AG10803 (cell line): ENCODE data around the gene STRN3.
A peak's percentile ranks its signal among the peaks of the same experiment; 100 is the strongest.
"Not testable (repeated sequence)": the region's sequence is repeated elsewhere in the genome, so short reads cannot be mapped to it uniquely, and the experiment has no call there.

Experiments used
- DNase-seq: peaks from one replicate; pipeline ENCODE4 v3.0.0; 2010; ENCODE audit warnings: low read depth
- H3K4me3 ChIP-seq: 2 replicates; pipeline ENCODE4 v1.5.1; 2011; ENCODE audit warnings: mild to moderate bottlenecking, low read length, control low read depth
- CTCF ChIP-seq: conservative IDR thresholded peaks from 2 replicates; pipeline ENCODE4 v1.5.1; 2011; ENCODE audit warnings: mild to moderate bottlenecking, low read length, control low read depth, inconsistent platforms

Gene STRN3

GRCh38 chr14:30980980-30981379 lies 45.2 kb downstream of the STRN3 start:
- no peak for DNase-seq
- no peak overlapping the region for H3K4me3 ChIP-seq
- TF ChIP-seq CTCF = no peak

- peak; percentile 68 for TF ChIP-seq CTCF
- peak; percentile 80 for DNase-seq
- H3K4me3 ChIP-seq = not testable (repeated sequence)
These were observed 46.0 kb downstream of the STRN3 start for GRCh38 chr14:30980106-30980704.

- no peak for DNase-seq
- TF ChIP-seq CTCF = no peak
These were observed 48.4 kb downstream of the STRN3 start for GRCh38 chr14:30977752-30978151.

GRCh38 chr14:30974628-30975027 lies 51.6 kb downstream of the STRN3 start:
- TF ChIP-seq CTCF = no peak
- H3K4me3 ChIP-seq = no peak overlapping the region
- DNase-seq = peak; percentile 32

More at GRCh38 chr14:30977752-30978151, 48.4 kb downstream of the STRN3 start:
- no peak overlapping the region for H3K4me3 ChIP-seq

GRCh38 chr14:30972882-30973582 lies 53.1 kb downstream of the STRN3 start:
- no peak overlapping the region for H3K4me3 ChIP-seq
- DNase-seq = no peak

GRCh38 chr14:30972036-30972732 lies 54.0 kb downstream of the STRN3 start:
- DNase-seq, H3K4me3 ChIP-seq: not testable (repeated sequence)

More at GRCh38 chr14:30972882-30973582, 53.1 kb downstream of the STRN3 start:
- no peak for TF ChIP-seq CTCF

- no peak for TF ChIP-seq CTCF
- no peak for DNase-seq
- no peak overlapping the region for H3K4me3 ChIP-seq
These were observed 54.6 kb downstream of the STRN3 start for GRCh38 chr14:30971586-30971985.

GRCh38 chr14:30969796-30970195 lies 56.4 kb downstream of the STRN3 start:
- H3K4me3 ChIP-seq, DNase-seq: not testable (repeated sequence)

- H3K4me3 ChIP-seq, DNase-seq: not testable (repeated sequence)
These were observed 58.6 kb downstream of the STRN3 start for GRCh38 chr14:30967364-30968098.
